ENCODE data around the gene MTMR10. TPM values are rescaled to one million over a fixed set of nuclear protein-coding genes. Genes with fewer than 3 reads are reported as not detected.

Gene MTMR10
- total RNA-seq, 2 donors from 2014 or later, result 13.9 to 44.7 TPM

DNA sequence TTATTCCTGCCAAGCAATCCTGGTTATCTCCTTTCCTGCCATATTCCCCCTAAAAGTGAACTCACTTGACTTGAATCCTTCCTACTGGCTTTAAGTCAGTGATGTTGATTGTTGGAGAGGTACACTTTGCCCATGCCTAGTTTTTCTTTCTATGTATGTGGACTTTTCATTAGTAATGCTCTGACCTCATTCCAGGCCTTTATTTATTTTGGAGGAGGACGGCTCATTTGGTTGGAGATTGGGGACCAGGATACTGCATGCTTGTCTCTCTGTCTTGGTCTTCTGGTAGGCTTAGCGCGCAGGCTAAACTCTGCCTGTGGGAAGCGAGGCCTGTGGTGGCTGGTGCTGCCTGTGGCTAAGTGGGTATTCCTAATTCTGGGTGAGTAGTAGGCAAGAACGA lies 29.1 kb upstream of the MTMR10 start:
- H3K36me3 ChIP-seq, result no peaks in the 10 kb centered on the region
- no peaks in the 10 kb centered on the region for H3K27me3 ChIP-seq (replicated peaks; ENCODE audit: insufficient read depth)
- DNase-seq (ENCODE audit: low spot score), result no peak
- no peak for ATAC-seq (ENCODE audit: insufficient number of reproducible peaks, low FRiP score, low read depth)
- no peak overlapping the region for H3K27ac ChIP-seq
- peaks cover 9% of the 10 kb centered on the region in 2 donors for H3K4me1 ChIP-seq (ENCODE audit: control insufficient read depth in 1 of 2, low read depth in 2 of 2)
- TF ChIP-seq, protein P1, sequence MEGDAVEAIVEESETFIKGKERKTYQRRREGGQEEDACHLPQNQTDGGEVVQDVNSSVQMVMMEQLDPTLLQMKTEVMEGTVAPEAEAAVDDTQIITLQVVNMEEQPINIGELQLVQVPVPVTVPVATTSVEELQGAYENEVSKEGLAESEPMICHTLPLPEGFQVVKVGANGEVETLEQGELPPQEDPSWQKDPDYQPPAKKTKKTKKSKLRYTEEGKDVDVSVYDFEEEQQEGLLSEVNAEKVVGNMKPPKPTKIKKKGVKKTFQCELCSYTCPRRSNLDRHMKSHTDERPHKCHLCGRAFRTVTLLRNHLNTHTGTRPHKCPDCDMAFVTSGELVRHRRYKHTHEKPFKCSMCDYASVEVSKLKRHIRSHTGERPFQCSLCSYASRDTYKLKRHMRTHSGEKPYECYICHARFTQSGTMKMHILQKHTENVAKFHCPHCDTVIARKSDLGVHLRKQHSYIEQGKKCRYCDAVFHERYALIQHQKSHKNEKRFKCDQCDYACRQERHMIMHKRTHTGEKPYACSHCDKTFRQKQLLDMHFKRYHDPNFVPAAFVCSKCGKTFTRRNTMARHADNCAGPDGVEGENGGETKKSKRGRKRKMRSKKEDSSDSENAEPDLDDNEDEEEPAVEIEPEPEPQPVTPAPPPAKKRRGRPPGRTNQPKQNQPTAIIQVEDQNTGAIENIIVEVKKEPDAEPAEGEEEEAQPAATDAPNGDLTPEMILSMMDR (IDR thresholded peaks at IDR 0.05), result no peak
- H3K4me3 ChIP-seq, result no peak overlapping the region
- H3K9me3 ChIP-seq, result no peaks in the 10 kb centered on the region

DNA sequence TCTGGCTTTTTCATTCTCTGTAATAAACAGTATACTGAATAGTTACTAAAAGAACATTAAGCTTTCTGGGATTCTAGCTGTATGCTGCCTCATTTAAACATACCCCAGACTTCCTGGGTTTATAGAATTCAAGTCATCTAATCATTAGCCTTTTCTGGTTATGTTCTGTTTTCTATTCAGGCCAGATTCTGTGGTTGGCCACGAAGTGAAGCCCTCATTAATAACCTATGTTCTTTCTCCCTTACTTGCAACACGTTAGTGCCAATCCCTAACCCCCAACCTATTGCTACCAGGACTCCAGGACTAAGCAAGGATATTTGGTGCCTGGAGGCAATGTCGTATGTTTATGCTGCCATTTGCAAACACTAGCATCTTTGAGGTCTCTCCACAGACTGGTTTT lies 28.6 kb upstream of the MTMR10 start:
- DNase-seq (ENCODE audit: low spot score) (no peak), ATAC-seq (ENCODE audit: insufficient number of reproducible peaks, low FRiP score, low read depth) (no peak)
- TF ChIP-seq, protein P1 (IDR thresholded peaks at IDR 0.05), result no peak
- Histone ChIP-seq H3K36me3 (no peaks in the 10 kb centered on the region), H3K4me3 (no peak overlapping the region), H3K4me1 (ENCODE audit: control insufficient read depth in 1 of 2, low read depth in 2 of 2) (peaks cover 9% of the 10 kb centered on the region in 2 donors), H3K27ac (no peak overlapping the region), H3K9me3 (no peaks in the 10 kb centered on the region), H3K27me3 (replicated peaks; ENCODE audit: insufficient read depth) (no peaks in the 10 kb centered on the region)

DNA sequence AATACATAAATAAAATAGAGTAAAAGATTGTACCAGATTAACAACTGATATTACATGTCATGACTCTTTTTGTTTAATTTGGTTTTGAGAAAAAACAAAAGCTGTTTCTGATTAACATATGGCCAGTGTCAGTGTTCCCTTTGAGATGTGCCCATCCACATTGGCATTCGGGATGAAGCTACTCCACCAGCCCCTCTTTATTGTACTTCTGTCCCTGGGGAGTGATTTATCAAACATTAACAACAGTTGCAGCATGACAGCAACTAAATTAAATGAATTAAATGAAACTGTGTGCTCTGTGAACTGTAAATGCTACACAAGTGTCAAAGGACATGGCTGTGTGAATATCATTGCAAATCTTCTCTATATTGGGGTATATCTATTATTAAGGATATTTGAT lies 25.9 kb upstream of the MTMR10 start:
- ATAC-seq (ENCODE audit: insufficient number of reproducible peaks, low FRiP score, low read depth), result no peak
- Histone ChIP-seq H3K27ac (no peak overlapping the region), H3K36me3 (no peaks in the 10 kb centered on the region), H3K27me3 (replicated peaks; ENCODE audit: insufficient read depth) (no peaks in the 10 kb centered on the region), H3K9me3 (peaks cover 8% of the 10 kb centered on the region), H3K4me1 (ENCODE audit: control insufficient read depth in 1 of 2, low read depth in 2 of 2) (no peaks in the 10 kb centered on the region), H3K4me3 (no peak overlapping the region)
- no peak for DNase-seq (ENCODE audit: low spot score)
- TF ChIP-seq, protein P1 (IDR thresholded peaks at IDR 0.05), result no peak

DNA sequence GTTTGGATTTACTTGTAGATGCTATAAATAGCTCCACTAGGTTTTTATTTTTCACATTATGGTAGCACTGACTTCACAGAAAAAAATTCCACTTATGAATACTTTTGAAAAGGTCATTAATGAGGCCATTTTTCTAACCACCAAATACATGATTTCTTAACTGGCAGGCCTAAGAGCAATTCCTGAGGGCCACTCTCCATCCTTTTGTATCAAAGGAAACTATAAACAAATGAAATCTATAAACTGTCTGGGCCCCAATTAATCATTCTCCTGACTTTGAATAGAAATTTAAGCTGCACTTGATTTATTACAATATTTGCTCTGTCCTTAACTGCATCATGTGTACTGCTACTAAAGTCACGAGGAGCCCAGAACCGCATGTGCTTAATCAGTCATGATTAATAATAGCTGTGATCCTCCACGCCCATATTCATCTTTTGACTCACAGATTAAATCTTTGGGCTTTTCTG lies 25.1 kb upstream of the MTMR10 start:
- H3K4me1 ChIP-seq (ENCODE audit: control insufficient read depth in 1 of 2, low read depth in 2 of 2), result no peaks in the 10 kb centered on the region
- TF ChIP-seq, protein P1 (IDR thresholded peaks at IDR 0.05), result no peak
- DNase-seq (ENCODE audit: low spot score), result no peak
- H3K9me3 ChIP-seq, result peaks cover 16% of the 10 kb centered on the region
- no peak overlapping the region for H3K4me3 ChIP-seq
- H3K27me3 ChIP-seq (replicated peaks; ENCODE audit: insufficient read depth), result no peaks in the 10 kb centered on the region
- H3K36me3 ChIP-seq, result no peaks in the 10 kb centered on the region
- H3K27ac ChIP-seq, result no peak overlapping the region
- no peak for ATAC-seq (ENCODE audit: insufficient number of reproducible peaks, low FRiP score, low read depth)

DNA sequence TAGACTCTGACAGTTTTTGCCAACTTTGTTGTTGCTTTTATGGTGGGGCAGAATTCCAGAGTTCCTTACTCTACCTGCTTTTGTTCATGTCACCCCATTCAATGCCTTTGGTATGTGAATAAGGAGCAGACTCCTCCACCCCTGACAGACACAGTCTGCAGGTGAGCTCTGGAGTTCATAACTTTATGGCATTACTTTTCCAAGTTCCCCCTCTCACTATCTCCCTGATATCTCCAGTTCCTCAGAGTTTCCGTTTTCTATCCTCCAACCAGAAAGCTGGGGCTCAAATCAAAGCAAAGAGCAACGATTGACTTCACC lies 23.1 kb upstream of the MTMR10 start:
- H3K36me3 ChIP-seq, result no peaks in the 10 kb centered on the region
- peaks cover 16% of the 10 kb centered on the region for H3K9me3 ChIP-seq
- no peak for DNase-seq (ENCODE audit: low spot score)
- no peak overlapping the region for H3K27ac ChIP-seq
- no peaks in the 10 kb centered on the region for H3K4me1 ChIP-seq (ENCODE audit: control insufficient read depth in 1 of 2, low read depth in 2 of 2)
- ATAC-seq (ENCODE audit: insufficient number of reproducible peaks, low FRiP score, low read depth), result no peak
- no peak overlapping the region for H3K4me3 ChIP-seq
- H3K27me3 ChIP-seq (replicated peaks; ENCODE audit: insufficient read depth), result no peaks in the 10 kb centered on the region
- TF ChIP-seq, protein P1 (IDR thresholded peaks at IDR 0.05), result no peak
